Activated gamma-delta T cell treated with Interleukin-2 at 50 U/mL for 16 hours (primary cell): Measurements from ENCODE around the gene FAM118B.
"Not testable (repeated sequence)": the region's sequence is repeated elsewhere in the genome, so short reads cannot be mapped to it uniquely, and the experiment has no call there.

Experiments used
- DNase-seq: peaks from one replicate; pipeline ENCODE4 v3.0.0-alpha.2; 2020

FAM118B gene

GRCh38 chr11:126219547-126219946 lies 8.0 kb downstream of the FAM118B start:
- no peak for DNase-seq

GRCh38 chr11:126224647-126225294 lies 13.2 kb downstream of the FAM118B start:
- no peak for DNase-seq

DNA sequence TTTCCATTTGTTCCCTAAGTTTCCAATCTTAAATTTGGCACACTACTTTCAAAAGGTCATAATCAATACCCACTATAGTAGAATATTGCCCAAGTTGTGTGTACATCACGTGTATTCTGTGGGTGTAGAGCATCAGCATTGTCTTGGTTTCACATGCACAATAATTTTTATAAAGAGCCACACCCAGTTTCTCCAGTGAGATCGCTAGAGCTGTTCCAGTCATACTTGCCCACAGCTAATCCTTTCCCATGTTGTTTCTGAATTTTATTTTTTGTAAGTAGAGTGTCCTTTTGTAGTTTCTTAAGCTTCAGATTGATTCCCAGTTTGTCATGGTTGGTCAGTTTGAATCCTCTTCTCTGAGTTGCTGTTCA lies 13.7 kb downstream of the FAM118B start:
- no peak for DNase-seq

- DNase-seq, result no peak
Observed at GRCh38 chr11:126226334-126227084, 14.9 kb downstream of the FAM118B start.

GRCh38 chr11:126229858-126230540 lies 18.4 kb downstream of the FAM118B start:
- no peak for DNase-seq

- no peak for DNase-seq
Observed at GRCh38 chr11:126231725-126232459, 20.3 kb downstream of the FAM118B start.

- no peak for DNase-seq
Observed at GRCh38 chr11:126232683-126233082, 21.1 kb downstream of the FAM118B start.

DNA sequence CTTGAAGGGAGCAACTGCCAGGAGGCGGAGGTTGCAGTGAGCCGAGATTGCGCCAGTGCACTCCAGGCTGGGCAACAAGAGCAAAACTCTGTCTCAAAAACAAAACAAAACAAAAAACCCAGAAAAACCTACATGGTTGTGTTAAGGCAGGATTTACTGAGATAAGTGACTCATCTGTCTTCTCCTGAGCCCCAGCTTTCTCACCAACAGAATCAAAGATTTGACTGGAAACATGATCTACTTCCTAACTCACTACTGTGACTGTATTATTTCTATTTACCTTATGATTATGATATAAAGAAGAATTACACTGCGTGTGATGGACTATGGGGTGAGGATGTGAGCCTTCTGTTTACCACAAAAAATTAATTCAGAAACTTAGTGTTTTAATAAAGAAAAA lies 21.8 kb downstream of the FAM118B start:
- DNase-seq, result no peak

DNA sequence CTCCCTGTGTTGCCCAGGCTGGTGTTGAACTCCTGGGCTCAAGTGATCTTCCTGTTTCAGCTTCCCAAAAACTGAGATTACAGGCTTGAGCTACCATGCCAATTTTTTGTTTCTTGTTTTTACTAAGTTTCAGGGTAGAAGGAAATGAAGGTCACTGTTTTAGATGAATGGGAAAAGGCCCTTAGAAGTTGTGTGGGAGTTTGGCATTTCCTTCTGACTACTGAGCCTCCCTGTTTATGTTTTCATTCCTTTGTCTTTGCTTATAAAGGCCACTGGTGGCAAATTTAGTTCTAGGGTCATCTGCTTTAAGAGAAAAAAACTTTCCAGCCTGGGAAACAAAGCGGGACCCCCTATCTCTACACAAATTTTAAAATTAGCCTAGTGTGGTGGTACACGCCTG lies 35.1 kb downstream of the FAM118B start:
- no peak for DNase-seq

DNA sequence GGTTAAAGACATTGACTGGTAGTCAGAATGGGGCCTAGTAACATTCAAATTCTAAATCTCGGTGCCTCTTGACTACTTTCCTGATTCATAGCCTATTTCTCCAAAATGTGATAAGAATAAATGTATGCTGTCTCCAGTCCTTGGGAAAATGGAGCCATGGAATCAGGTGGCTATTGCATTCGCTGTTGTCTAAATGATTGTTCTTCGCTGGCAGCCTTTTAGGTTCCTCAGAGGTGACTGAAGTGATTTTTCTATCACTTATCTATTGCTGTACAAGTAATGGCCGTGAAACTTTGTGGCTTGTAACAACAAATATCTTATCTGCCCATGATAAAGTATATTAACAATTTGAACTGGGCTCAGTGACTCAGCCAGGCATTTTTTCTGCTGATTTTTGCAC lies 41.7 kb downstream of the FAM118B start:
- DNase-seq, result no peak

DNA sequence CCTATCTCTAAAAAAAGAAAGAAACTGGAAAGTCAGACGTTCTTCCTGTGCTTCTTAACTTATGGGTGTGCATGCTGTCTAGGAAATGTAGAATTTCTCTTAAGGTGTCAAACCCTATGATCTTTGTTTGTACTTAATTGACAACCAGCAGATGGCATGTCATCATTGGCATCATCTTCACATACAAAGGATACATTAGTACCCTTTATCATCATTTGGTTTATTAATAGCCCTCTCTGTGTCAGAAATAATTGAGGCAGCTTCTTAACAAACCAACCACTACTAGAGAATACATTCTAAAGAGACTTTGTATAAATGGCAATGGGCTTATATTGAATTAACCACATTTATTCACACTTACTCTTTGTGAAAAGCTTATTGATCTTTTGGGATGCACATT lies 43.2 kb downstream of the FAM118B start:
- no peak for DNase-seq

- not testable (repeated sequence) for DNase-seq
Observed at GRCh38 chr11:126255507-126255906, 43.9 kb downstream of the FAM118B start.

GRCh38 chr11:126256216-126256615 lies 44.6 kb downstream of the FAM118B start:
- no peak for DNase-seq

- DNase-seq, result no peak
Observed at GRCh38 chr11:126257144-126257543, 45.6 kb downstream of the FAM118B start.

DNA sequence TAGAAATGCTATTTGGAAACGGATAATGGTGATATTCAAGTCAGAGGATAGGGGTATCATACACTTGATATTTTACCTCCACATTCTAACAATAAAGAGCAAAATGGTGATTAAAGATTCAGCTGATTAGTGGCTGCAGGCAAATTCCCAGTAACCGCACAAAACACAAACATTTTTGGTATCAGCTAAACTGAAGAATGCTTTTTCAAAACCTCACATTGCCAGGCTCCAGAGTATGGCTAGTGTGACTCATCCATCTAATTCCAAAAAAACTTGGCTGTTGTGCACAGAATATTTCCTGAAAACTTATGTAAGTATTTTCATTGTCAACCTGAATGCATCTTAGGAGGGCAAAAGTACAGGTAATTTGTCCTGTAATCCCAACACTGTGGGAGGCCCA lies 46.2 kb downstream of the FAM118B start:
- no peak for DNase-seq

GRCh38 chr11:126262216-126262615 lies 50.6 kb downstream of the FAM118B start:
- no peak for DNase-seq

DNA sequence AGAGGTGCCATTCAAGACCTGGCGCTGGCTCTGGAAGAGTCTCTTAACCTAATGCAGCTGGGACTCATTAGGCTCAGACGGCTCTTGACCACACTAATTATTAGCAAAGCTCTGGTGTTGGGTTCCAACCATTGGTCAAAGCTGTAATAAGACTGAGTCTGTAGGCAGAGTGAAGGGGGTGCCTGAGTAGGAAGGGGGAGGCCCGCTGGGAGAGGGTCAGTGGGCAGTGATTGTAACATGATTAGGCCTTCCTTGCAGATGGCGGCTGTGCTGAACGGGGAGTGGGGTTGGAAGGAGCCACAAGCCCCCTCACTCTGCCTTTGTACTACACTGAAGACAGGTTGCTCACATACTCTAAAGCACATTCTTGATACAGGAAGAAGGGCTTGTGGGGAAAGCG lies 51.9 kb downstream of the FAM118B start:
- no peak for DNase-seq

GRCh38 chr11:126265811-126266210 lies 54.2 kb downstream of the FAM118B start:
- DNase-seq, result no peak

DNA sequence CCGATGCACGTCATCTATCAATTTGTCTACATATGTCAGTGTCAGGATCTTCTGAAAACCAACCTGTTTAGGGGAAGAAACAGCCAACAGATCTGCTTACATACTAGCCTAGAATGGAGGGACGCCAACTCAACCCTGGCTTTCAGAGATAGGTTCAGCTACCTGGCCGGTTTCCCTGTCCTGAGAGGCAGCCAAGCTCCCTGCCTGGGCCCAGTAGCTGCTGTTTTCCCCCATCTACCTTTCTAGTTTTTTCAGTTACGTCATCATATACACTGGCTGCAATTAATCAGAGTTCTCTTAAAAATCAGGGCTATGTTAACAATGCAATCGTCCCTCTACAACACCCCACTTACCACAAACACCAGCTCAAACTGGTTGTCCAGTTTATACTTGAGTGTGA lies 56.1 kb downstream of the FAM118B start:
- DNase-seq, result no peak

DNA sequence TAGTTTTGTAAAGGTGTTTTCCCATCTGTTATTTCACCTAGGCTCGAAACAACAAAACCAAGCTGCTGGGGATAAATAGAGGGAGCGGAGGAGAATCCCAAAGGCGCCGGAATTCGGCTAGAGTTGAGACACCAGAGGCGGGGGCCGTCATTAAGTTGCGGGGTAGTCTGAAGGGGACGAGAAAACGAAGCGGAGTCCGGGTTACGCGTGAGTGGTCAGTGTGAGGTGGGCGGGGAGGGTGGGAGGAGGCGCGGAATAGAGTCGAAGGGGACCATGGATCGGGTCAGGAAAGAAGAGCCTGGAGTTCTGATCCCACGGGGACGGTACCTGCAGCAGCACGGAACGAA lies 56.8 kb downstream of the FAM118B start:
- DNase-seq, result peak; percentile 11

DNA sequence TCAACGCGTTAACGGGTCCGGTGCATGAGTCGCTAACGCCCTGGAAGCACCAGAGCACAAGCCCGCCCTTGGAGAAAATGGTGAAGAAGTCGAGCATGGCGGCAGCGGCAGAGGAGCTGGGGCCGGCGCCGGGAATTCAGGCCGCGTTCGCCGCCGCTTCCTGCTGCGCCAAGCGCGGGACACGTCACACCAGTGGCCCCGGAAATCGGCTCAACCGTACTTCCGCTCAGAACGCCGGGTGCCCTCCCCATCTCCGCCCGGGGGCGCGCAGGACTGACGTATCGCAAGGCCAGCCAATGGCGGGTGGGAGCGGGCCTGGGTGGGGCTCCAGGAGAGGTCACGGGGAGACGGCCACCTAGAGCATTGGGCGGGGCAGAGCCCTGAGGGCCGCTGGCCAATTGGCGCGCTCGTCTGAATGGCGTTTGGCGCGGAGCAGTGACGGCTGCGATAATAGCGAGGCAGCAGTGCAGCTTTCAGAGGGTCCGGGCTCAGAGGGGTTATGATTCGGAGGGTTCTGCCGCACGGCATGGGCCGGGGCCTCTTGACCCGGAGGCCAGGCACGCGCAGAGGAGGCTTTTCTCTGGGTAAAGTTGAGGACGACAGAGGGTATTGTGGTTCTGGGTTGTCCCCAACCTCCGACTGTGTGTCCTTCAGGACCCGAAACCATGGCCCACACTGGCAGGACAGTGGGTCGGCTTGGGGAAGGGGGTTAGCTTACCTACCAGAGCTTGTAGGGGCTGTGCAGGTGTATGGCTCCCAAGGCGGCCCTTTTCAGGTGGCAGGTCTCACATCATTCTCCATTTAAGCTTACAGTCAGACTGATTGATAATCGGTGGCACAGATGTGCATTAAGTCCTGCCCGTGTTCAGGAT lies 57.4 kb downstream of the FAM118B start, which contains the start of the genes FOXRED1 and SRPRA:
TSS of gene FOXRED1 (plus strand) at position 447 of the 872 bp plus-strand sequence. CDS start at position 500, 53 bp downstream.
TSS of gene SRPRA (minus strand) at position 188 of the 872 bp plus-strand sequence. CDS start at position 97, 91 bp downstream.
- peak; percentile 100 for DNase-seq

DNA sequence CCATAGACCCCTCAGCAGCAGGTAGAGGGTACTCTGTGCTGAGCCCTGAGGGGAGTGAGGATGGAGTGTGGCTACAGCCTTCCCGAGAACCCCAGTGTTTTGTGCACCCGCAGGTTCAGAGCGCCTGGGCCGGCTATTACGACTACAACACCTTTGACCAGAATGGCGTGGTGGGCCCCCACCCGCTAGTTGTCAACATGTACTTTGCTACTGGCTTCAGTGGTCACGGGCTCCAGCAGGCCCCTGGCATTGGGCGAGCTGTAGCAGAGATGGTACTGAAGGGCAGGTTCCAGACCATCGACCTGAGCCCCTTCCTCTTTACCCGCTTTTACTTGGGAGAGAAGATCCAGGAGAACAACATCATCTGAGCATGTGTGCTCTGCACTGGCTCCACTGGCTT lies 65.7 kb downstream of the FAM118B start:
- DNase-seq, result no peak
